GM21717 (cell line): ENCODE data around the gene MRPL54.
A peak's percentile ranks its signal among the peaks of the same experiment; 100 is the strongest.

Experiments
- ATAC-seq: cut with Tn5 transposase; IDR thresholded peaks from one replicate; pipeline ENCODE4 v1.9.1; 2021; ENCODE audit warnings: mild to moderate bottlenecking, moderate library complexity; ENCODE audit not compliant: unreplicated experiment

MRPL54 gene

DNA sequence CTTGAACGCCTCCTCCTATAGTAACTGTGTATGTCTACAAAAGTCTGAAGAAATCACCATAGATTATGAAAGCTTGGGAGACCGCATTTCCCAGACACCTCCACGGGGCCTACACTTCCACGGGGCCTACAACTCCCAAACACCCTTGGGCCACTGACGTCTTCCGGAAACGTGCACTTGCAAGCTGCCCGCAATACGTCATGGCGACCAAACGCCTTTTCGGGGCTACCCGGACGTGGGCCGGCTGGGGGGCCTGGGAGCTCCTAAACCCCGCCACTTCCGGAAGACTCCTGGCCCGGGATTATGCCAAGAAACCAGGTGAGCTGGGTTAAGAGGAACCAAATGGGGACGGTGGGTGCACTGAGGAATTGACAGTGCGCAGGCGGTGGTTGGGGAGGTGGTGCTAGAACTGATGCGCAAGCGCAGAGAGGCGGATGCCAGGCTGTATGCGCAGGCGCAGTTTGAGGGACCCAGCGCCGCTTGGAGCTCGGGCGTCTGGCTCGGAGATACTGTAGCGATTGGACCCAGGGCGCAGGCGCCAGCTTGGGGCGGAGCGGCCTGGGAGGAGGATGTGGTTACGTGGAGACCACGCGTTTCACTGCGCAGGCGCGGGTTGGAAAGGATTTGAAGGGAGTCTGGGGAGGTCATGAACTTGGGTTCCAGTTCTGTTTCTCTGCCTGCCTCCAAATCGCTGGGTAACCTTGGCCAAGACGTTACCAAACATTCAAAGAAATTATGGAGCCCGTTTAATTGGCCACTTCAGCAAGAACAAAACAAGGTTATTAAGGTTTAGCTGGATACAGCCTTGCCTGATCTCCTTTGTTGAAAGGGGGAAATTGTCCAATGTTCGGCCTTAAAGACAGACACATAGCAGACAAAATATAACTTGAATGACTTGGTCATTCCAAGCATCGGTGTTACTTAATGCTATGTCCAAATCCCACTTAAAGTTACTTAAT, at the start of gene MRPL54:
Gene MRPL54, plus strand, starts transcription at position 182 of the 959 bp plus-strand sequence. Its CDS starts 19 bp downstream, at position 201.
- peak; percentile 66 for ATAC-seq

DNA sequence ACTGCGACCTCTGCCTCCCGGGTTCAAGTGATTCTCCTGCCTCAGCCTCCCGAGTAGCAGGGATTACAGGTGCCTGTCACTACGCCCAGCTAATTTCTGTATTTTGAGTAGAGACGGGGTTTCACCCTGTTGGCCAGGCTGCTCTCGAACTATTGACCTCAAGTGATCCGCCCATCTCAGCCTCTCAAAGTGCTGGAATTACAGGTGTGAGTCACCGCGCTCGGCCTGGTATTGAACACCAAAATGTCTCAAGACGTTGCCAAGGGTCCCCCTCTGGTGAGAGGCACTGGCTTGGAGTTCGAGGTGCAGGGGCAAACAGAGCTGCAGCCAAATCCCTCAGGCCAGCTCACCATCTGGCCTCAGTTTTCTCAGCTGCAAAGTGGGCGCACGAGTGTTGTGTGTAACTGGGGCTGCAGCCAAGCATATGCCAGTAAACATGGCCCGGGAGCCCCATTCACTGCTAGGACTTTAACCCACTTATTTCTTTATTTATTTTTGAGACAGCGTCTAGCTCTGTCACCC, 46.3 kb upstream of the MRPL54 start:
- no peak for ATAC-seq

DNA sequence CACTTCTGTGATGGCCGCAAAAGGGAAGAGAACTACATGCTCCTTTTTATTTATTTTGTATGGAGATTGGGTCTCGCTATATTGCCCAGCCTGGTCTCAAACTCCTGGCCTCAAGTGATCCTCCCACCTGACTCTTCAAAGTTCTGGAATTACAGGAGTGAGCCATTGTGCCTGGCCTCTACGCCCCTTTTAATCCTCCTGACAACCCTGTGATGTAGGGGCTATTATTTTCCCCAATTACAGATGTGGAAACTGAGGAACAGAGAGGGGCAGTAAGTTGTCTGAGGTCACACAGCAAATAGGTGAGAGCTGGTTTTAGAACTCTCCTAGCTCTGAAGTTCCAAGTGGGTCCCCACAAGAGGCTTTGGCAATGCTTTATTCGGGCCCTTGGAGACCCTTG, 42.6 kb upstream of the MRPL54 start:
- ATAC-seq: no peak

DNA sequence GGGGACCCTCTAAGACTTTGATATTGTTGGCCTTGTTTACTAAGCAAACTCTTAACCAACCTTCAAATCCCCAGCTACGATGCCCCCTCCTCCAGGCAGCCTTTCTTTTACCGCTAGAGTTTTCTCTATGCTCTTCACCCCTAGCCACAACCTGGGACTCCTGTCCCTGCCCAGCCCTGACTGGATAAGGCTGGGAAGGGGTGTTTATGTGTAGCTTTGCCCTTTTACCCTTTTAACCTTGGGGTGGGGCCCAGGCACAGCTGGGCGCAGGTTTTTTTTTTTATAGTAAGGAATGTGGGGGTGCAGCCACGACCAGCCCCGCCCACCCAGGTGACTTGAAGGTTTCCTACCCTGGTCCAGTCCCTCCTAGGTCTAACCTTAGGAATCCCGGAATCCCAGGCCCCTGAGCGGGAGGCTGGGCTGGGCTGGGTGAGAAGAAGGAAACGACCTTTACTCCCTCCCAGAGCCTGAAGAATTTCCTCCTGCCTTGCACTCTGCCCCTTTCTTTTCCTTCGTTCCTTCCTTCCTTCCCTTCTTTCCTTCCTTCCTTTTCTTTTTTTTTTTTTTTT, 42.0 kb upstream of the MRPL54 start:
- no peak for ATAC-seq

DNA sequence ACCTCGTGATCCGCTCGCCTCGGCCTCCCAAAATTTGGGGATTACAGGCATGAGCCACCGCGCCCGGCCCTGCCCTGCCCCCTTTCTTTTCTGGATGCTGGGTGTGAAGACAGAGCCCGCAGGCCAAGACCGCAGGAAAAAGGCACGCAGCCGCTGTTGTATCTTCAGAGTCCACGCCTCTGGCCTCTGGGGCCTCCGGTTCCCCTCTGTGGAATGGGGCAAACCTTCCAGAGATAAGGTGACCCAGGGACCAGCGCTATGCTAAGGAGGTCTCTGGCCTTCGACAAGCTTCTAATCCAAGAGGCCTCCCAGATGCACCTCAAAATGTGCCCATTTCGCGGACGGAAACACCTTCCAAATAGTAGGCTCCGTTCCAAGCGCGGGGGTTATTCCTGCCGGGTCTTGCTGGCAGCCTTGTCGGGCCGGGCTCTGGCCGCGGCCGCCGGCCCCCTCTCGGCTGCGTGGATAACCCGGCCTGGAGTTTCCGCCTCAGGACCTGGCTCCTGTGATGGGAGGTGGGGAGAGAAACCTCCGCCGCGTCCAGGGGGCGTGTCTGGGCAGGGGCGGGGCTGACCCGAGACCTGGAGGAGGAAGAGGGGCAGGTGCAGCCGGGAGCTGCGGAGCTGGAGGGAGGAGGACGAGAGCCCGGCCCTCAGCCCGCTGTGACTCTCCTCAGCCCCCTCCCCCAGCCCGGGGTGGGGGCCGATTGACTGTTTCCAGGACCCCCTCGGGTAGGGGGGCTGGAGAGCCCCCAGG, 41.2 kb upstream of the MRPL54 start:
- ATAC-seq: no peak

DNA sequence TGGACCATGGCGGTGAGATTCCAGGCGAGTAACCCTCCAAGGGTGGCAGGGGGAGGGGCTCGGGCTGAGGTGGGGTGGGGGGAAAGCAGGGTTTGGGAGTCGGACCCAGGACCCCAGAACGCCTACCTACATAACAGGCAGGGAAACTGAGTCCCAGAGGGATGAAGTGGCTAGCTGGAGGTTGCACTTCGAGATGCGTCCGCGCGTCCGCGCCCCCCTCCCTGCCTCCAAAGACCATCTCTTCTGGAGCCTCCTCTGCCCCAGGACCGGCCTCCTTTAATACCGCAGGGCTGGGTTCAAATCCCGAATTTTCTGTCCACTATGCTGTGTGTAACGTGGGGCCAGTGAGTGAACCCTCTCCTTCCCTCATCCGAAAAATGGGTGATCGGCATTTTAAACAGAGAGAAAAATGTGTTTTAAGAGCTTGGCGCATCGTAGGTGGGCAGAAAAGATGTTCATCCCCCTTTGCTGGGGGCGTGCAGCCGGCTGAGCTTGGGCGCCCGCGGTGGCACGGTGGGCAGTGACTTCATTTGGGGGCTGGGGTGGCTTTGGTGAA, 40.5 kb upstream of the MRPL54 start:
- ATAC-seq: no peak

DNA sequence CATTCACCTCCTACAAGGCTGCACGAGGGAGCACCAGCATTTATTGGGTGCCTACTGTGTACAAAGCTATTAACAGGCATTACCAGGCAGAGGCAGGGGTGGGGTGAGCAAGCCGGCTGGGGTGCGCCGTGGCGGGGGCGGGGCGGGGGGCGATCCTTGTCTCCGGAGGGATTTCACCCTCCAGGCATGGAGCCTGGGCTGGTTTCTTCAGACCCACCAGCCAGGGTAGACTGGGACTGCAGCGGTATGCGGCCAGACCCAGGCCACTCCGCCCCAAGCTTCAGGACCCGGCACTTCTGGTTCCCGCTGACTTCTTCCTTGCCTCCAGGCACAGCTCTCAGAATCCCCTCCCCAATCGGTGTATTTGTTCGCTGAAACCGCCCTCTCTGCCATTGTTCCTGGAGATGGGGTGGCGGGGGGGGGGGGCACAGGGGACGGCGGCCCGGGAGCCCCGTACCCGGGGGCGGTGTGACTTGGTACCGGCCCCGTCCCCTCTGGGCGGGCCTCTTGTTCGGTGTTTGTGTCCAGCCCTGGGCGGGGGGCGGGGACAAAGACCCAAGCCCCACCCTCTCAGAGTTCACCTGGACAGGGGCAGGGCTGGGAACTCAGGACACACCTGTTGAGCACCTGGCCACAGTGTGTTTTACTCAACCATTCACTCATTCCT, 39.9 kb upstream of the MRPL54 start:
- ATAC-seq: no peak

DNA sequence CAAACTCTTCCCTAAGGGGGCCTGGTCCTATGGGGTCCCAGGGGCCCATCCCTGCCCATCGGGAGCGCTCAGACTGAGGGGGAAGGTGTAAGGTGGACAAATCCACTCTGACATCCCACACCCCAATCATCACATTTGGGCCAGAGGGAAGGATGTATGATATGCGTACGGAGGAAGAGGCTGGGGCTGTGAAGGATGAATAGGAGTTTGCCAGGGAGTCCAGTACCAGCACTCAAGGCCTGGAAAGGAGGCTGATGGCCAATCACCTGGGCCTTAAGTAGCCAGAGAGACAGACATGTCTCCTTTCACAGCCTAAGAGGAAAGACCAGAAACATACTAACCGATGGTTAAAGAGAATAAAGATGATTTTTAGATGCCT, 39.4 kb upstream of the MRPL54 start:
- ATAC-seq: no peak

DNA sequence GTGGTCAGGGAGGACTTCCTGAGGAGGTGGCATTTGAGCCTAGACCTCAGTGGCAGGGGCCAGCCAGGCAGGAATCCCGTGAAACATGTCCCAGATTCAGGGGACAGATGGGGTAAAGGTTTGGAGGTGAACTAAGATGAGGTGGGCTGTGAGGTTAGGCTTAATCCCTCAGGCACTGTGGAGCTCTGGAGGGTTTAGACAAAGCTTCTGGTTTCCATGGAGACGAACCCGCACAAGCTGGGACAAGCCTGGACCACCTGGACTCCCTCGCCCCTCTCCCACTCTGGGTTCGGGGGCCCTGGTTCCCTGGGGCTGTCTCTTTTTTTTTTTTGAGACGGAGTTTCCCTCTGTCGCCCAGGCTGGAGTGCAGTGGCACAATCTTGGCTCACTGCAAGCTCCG, 38.6 kb upstream of the MRPL54 start:
- ATAC-seq: no peak

DNA sequence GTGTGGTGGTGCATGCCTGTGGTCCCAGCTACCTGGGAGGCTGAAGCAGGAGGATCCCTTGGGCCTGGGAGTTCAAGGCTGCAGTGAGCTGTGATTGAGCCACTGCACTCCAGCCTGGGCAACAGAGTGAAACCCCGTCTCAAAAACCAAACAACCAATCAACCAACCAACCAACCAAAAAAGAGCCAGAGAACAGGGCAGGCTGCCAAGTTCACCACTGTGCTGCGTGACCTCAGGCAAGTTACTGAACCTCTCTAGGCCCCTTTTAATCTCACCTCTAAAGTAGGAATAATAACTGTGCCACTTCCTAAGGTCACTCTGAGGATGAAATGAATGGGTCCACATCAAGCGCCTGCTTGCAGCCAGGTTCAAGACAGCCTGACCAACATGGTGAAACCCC, 37.4 kb upstream of the MRPL54 start:
- ATAC-seq: no peak

DNA sequence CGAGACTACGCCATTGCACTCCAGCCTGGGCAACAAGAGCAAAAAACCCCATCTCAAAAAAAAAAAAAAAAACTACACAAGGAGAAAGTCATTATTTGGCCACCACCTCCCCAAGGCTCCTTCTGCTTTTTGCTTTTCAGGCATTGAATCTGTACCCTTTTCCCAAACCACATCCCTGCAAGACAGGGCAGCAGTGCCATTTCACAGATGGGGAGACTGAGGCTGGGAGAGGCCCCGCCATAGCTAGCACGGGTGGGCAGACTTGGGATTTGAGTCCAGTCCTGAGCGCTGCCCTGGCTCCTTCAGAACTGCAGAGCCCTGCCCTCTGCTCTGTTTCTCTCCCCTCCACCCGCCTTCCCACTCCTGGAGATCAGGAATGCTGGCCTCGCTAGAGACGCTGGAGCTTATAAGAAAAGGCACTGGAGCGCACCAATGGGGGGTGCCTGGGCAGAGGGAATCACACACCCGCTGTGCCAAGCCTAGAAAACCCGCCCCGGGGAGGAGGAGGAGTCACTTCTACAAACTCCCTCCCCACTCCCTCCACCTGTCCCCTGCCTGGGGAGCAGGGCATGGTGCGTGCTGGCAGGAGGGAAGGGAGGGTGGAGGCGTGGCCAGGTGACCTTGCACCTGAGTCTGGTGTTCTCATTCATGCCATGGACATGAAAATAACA, 36.7 kb upstream of the MRPL54 start:
- ATAC-seq: no peak

DNA sequence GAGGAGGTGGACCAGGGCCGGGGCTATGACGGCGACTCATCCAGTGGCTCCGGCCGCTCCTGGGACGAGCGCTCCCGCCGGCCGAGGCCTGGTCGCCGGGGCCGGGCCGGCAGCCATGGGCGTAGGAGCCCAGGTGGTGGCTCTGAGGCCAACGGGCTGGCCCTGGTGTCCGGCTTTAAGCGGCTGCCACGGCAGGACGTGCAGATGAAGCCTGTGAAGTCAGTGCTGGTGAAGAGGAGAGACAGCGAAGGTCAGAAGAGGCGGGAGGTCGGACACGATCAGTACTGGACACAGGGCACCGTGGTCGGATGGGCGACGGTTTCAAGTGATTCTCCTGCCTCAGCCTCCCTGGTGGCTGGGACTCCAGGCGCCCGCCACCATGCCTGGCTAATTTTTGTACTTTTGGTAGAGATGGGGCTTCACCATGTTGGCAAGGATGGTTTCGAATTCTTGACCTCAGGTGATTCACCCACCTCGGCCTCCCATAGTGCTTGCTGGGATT, 32.0 kb upstream of the MRPL54 start:
- no peak for ATAC-seq

DNA sequence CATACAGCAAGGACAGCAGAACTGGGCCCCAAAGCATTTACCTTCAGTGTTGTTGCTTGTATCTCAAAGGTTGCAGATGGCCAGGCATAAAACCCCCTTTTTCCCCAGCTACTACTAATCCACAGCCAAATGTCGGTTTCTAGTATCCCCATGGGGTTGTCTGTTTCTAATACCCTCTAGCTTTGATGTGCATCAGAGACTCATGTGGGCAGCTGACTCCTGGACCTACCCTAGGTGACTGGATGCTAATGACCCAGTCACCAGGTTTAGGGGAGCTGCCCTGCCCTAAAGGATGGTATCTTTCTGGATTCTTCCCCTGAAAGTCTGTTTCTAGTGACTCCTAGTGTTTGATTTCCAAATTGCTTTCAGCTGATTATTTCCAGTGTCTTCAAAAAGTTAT, 30.4 kb upstream of the MRPL54 start:
- no peak for ATAC-seq

DNA sequence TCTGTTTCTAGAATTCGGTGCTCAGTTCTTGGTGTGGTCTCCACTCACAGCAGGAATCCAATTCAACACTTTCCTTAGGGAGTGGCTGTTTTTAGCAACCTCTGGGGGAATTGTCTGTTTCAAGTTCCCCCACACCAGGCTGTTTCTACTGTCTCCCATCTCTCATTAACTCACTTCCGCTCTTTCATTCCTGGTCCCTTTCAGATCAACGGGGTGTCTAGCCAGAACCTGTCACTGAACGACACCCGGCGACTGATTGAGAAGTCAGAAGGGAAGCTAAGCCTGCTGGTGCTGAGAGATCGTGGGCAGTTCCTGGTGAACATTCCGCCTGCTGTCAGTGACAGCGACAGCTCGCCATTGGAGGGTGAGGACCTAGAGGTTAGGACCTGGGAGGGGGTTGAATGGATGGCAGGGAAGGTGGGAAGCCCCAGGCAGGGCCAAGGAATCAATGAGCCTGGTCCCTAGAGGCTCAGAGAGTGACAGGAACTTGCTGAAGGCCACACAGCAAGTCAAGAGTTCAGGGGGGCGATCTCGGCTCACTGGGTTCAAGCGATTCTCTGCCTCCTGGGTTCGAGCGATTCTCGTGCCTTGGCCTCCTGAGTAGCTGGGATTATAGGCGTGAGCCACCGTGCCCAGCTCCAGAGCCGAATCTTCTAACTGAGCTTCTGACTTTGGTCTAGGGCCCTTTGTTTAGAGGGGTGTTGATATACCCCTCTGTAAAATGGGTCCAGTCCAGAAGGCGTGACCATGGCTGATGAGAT, 28.8 kb upstream of the MRPL54 start:
- ATAC-seq: no peak

DNA sequence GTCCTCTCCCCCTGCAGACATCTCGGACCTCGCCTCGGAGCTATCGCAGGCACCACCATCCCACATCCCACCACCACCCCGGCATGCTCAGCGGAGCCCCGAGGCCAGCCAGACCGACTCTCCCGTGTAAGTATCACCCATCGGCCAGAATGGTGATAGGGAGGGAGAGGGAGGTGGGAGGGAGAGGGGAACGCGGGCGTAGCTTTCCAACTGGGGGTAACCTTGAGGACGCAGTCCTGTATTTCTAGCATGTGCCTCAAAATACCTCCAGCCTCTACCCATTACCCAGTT, 28.2 kb upstream of the MRPL54 start:
- ATAC-seq: no peak

DNA sequence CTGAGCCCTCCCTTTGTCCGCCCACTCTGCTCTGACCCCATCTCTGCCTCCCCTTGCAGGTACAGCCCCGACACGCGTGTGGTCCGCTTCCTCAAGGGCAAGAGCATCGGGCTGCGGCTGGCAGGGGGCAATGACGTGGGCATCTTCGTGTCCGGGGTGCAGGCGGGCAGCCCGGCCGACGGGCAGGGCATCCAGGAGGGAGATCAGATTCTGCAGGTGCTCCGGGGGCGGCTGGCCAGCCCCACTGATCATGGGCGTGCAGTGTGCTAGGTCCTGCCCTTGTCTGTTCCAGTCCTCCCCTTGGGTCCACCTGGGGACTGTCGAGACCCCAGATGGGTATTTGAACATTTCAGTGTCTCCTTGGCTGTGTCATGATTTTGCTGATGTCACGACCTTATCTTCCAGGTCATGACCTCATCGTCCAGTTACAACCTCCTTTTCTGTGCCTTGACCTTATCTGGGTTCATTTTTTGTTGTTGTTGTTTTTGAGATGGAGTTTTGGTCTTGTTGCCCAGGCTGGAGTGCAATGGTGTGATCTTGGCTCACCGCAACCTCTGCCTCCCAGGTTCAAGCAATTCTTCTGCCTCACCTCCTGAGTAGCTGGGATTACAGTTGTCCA, 26.3 kb upstream of the MRPL54 start:
- no peak for ATAC-seq

DNA sequence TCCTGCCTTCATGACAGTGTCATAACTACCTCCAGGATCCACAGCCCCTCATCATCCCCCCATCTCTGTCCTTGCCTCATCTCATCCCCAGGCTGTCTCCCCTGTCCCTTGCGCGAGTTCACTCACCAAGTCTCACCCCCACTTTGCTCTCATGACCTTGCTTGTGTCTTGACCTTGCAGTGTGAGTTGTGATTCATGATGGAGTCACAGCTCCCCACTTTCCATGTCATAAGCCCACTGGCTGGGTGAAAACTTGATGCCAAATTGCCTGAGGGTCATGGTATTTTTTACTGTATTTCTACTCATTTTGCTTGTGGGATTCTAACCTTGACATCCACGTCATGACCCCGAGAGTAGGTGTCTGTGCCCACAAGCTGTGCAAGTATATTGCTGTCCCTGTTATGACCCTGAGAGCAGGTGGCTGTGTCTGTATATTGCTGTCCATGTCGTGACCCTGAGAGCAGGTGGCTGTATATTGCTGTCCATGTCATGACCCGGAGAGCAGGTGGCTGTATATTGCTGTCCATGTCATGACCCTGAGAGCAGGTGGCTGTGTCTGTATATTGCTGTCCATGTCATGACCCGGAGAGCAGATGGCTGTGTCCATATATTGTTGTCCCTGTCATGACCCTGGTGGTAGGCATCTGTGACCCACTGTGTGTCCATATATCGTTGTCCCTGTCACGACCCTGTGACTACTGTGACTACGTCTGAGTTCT, 24.8 kb upstream of the MRPL54 start:
- ATAC-seq: no peak

DNA sequence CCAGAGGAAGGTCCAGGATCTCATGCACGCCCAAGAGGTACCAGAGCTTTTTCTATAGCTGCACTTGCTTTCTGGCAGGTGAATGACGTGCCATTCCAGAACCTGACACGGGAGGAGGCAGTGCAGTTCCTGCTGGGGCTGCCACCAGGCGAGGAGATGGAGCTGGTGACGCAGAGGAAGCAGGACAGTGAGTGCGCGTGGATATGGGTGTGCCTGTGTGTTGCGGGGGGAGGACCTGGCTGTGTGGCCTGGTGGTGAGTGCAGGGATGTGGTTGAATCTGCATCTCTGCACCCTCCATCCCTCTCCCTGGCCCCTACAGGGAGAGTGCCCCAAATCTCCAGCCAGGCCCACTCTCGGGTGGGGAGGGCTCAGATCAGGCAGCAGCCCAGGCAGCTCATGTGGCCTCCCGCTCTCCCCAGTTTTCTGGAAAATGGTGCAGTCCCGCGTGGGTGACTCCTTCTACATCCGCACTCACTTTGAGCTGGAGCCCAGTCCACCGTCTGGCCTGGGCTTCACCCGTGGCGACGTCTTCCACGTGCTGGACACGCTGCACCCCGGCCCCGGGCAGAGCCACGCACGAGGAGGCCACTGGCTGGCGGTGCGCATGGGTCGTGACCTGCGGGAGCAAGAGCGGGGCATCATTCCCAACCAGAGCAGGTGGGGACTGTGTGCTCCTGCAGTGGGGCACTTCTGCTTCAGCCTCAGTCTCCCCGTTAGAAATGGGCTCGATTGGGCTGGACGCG, 23.8 kb upstream of the MRPL54 start:
- no peak for ATAC-seq
